Liver (tissue), 9 donors: ENCODE data around the gene MNAT1. TPM values are rescaled to one million over a fixed set of nuclear protein-coding genes. Genes with fewer than 3 reads are reported as not detected.
"Not testable (repeated sequence)": the region's sequence is repeated elsewhere in the genome, so short reads cannot be mapped to it uniquely, and the experiment has no call there.

Experiments used
- DNase-seq: peaks from one replicate; pipeline ENCODE4 v3.0.0-alpha.2; 2017; ENCODE audit warnings: low spot score
- H3K27ac ChIP-seq, 2 donors: one replicate each; pipeline ENCODE4 v1.7.0; 2013; ENCODE audit warnings: inconsistent platforms in 2 of 2, low read length in 2 of 2, control low read depth in 1 of 2, low read depth in 1 of 2, mild to moderate bottlenecking in 1 of 2
- H3K27me3 ChIP-seq, 4 donors: one replicate each; pipeline versions ENCODE4 v1.6.1 to v1.7.0; 2013; ENCODE audit warnings: low read length in 3 of 4, inconsistent platforms in 1 of 4, mild to moderate bottlenecking in 1 of 4, moderate library complexity in 1 of 4; ENCODE audit not compliant: control insufficient read depth in 4 of 4, insufficient read depth in 4 of 4
- H3K36me3 ChIP-seq, 4 donors: one replicate each; pipeline versions ENCODE4 v1.6.1 to v1.7.0; 2013; ENCODE audit warnings: low read length in 3 of 4, mild to moderate bottlenecking in 3 of 4, low read depth in 1 of 4, moderate library complexity in 1 of 4; ENCODE audit not compliant: control insufficient read depth in 4 of 4, insufficient read depth in 3 of 4
- H3K4me1 ChIP-seq, 4 donors: one replicate each; pipeline versions ENCODE4 v1.6.1 to v1.7.0; 2013; ENCODE audit warnings: low read length in 3 of 4, mild to moderate bottlenecking in 3 of 4, moderate library complexity in 1 of 4; ENCODE audit not compliant: control insufficient read depth in 4 of 4, insufficient read depth in 4 of 4
- H3K4me3 ChIP-seq, 3 donors: one replicate each; pipeline versions ENCODE4 v1.6.1 to v1.7.0; 2013; ENCODE audit warnings: low read length in 3 of 3, control low read depth in 1 of 3, low read depth in 1 of 3, mild to moderate bottlenecking in 1 of 3
- H3K9ac ChIP-seq, 2 donors: one replicate each; pipeline ENCODE4 v1.7.0; 2013; ENCODE audit warnings: low read length in 2 of 2, mild to moderate bottlenecking in 2 of 2, moderate library complexity in 2 of 2, control low read depth in 1 of 2, low read depth in 1 of 2
- H3K9me3 ChIP-seq, 4 donors: one replicate each; pipeline versions ENCODE4 v1.6.1 to v1.7.0; 2013; ENCODE audit warnings: low read length in 3 of 4; ENCODE audit not compliant: control insufficient read depth in 4 of 4
- EGR1 ChIP-seq, 2 donors: IDR thresholded peaks; 2 replicates each; pipeline ENCODE4 v1.6.1; 2016 to 2018; ENCODE audit warnings: antibody characterized with exemption in 2 of 2, low read depth in 2 of 2
- FOXA1 ChIP-seq: IDR thresholded peaks from 2 replicates; pipeline ENCODE4 v1.6.1; 2016; ENCODE audit warnings: antibody characterized with exemption
- FOXA2 ChIP-seq: IDR thresholded peaks from 2 replicates; pipeline ENCODE4 v1.6.1; 2016; ENCODE audit warnings: antibody characterized with exemption
- HNF4G ChIP-seq: IDR thresholded peaks from 2 replicates; pipeline ENCODE4 v1.6.1; 2016; ENCODE audit warnings: antibody characterized with exemption
- JUND ChIP-seq, 2 donors: IDR thresholded peaks; 2 replicates each; pipeline ENCODE4 v1.6.1; 2016; ENCODE audit warnings: antibody characterized with exemption in 2 of 2
- NR2F2 ChIP-seq: IDR thresholded peaks from 2 replicates; pipeline ENCODE4 v1.6.1; 2016; ENCODE audit warnings: antibody characterized with exemption
- RAD21 ChIP-seq, 2 donors: IDR thresholded peaks; 2 replicates each; pipeline ENCODE4 v1.6.1; 2016; ENCODE audit warnings: antibody characterized with exemption in 2 of 2, mild to moderate bottlenecking in 2 of 2
- RXRA ChIP-seq, 2 donors: IDR thresholded peaks; 2 replicates each; pipeline ENCODE4 v1.6.1; 2017 to 2018; ENCODE audit warnings: antibody characterized with exemption in 2 of 2, mild to moderate bottlenecking in 1 of 2
- SP1 ChIP-seq: IDR thresholded peaks from 2 replicates; pipeline ENCODE4 v1.6.1; 2018; ENCODE audit warnings: antibody characterized with exemption, mild to moderate bottlenecking
- TAF1 ChIP-seq: conservative IDR thresholded peaks from 2 replicates; pipeline ENCODE4 v1.6.1; 2016; ENCODE audit warnings: antibody characterized with exemption, mild to moderate bottlenecking
- YY1 ChIP-seq: IDR thresholded peaks from 2 replicates; pipeline ENCODE4 v1.6.1; 2016; ENCODE audit warnings: antibody characterized with exemption, mild to moderate bottlenecking
- WGBS: extraction: QIAGEN DNeasy Blood & Tissue Kit; methylation state at CpG from one replicate; pipeline ENCODE4 v1.1.7; 2013; 5-methylcytosine and 5-hydroxymethylcytosine counted together
- polyA plus RNA-seq, 2 donors: library from polyadenylated mRNA; stranded (reverse) in 1 of 2; unstranded in 1 of 2; fragments of 200-250 nt in 1 of 2; fragments of >200 nt in 1 of 2; fragmentation: Nextera tagmentation in 1 of 2; extraction: Ambion mirVana in 1 of 2; gene quantifications; one replicate each; pipeline versions ENCODE4 v1.2.1 to v1.2.3, GENCODE V29; 2013 to 2015
- total RNA-seq, 2 donors: library from RNA; depleted of rRNA; stranded (reverse); fragments of >200 nt; gene quantifications; one replicate each; pipeline ENCODE4 v1.2.3, GENCODE V29; 2014
- TF ChIP-seq, protein P1 (sequence below): fragments of 150-350 bp; IDR thresholded peaks from 2 replicates; pipeline ENCODE4 v1.5.1; 2017; ENCODE audit warnings: improper control_type of control experiment, low read depth, low read length; ENCODE audit not compliant: missing input control
- TF ChIP-seq, protein P2 (sequence below): IDR thresholded peaks from 2 replicates; pipeline ENCODE4 v1.6.1; 2016; ENCODE audit warnings: antibody characterized with exemption, mild to moderate bottlenecking
- TF ChIP-seq, protein P3 (sequence below): IDR thresholded peaks from 2 replicates; pipeline ENCODE4 v1.6.1; 2016; ENCODE audit warnings: antibody characterized with exemption
- donor health status: healthy.
- donor health status: healthy.
- donor health status: healthy.
- donor health status: healthy.
- donor health status: healthy.

The MNAT1 gene
- total and polyA plus RNA-seq, 4 donors = 8.9 to 18.5 (median 14.6) TPM

DNA sequence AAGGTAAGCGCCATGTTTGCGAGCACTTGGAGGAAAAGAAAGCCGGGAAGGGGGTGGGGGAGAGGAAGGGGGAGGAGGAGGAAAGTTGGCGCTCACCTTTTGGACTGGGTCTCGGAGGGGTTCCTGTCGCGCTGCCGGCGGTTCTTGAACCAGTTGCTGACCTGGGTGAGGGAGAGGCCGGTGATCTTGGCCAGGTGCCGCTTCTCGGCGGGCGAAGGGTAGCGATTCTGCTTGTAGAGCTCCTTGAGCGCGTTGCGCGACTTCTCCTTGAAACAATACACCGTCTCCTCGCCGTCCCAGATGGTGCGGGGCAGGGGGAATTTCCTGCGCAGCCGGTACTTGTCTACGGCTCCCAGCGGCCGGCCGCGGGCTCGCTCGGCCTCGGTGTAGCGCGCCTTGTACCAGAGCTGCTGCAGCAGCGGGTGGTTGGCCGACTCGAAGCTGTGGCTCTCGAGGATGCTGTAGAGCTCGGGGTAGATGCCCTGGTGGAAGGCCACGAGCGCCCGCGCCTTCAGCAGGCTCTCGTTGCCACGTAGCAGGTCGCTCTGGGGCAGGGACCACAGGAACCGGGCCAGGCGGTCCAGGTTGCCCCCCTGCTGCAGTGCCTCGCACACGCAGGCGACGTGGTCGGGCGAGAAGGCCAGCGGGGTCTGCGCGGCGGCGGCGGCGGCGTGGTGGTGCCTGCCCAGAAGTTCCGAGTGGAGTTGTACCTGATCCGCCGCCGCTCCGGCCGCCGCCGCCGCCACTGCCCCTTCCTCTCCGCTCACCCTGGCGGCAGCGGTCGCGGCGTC is 11.2 kb upstream of the MNAT1 start (continued):
- TF ChIP-seq, protein P1, sequence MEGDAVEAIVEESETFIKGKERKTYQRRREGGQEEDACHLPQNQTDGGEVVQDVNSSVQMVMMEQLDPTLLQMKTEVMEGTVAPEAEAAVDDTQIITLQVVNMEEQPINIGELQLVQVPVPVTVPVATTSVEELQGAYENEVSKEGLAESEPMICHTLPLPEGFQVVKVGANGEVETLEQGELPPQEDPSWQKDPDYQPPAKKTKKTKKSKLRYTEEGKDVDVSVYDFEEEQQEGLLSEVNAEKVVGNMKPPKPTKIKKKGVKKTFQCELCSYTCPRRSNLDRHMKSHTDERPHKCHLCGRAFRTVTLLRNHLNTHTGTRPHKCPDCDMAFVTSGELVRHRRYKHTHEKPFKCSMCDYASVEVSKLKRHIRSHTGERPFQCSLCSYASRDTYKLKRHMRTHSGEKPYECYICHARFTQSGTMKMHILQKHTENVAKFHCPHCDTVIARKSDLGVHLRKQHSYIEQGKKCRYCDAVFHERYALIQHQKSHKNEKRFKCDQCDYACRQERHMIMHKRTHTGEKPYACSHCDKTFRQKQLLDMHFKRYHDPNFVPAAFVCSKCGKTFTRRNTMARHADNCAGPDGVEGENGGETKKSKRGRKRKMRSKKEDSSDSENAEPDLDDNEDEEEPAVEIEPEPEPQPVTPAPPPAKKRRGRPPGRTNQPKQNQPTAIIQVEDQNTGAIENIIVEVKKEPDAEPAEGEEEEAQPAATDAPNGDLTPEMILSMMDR = no peak
- TF ChIP-seq FOXA2 (no peak), TAF1 (no peak), RAD21 (IDR thresholded peaks at IDR 0.05) (no peak), JUND (IDR thresholded peaks at IDR 0.05) (no peak)

- peak; percentile 57 for DNase-seq
- Histone ChIP-seq H3K9ac (no peak within 1 kb of the TSS), H3K27me3 (peaks cover 0 to 2% (median 0%) of the 10 kb centered on the region in 4 donors), H3K36me3 (no peaks in the 10 kb centered on the region), H3K4me1 (peaks cover 12 to 28% (median 20%) of the 10 kb centered on the region in 4 donors), H3K27ac (no peak within 1 kb of the TSS), H3K4me3 (peak within 1 kb of the TSS; percentile 76 to 85 (median 79)), H3K9me3 (no peaks in the 10 kb centered on the region)
- peak in 1 of 2 donors; percentile 16 for TF ChIP-seq RAD21 (IDR thresholded peaks at IDR 0.05)
- TF ChIP-seq NR2F2 = no peak
- WGBS = 7% methylated on average over 36 of the region's 36 CpGs
Observed at GRCh38 chr14:60723907-60724618, 10.5 kb upstream of the MNAT1 start, which contains the start of gene SIX4. Gene SIX4 (minus strand): TSS chr14:60724351. CDS start chr14:60724074, 277 bp downstream.

GRCh38 chr14:60731291-60731690 is 3.3 kb upstream of the MNAT1 start:
- H3K9me3 ChIP-seq, H3K27ac ChIP-seq, H3K36me3 ChIP-seq, H3K27me3 ChIP-seq, H3K9ac ChIP-seq, DNase-seq, H3K4me3 ChIP-seq: not testable (repeated sequence)
- H3K4me1 ChIP-seq = peaks cover 4 to 11% (median 8%) of the 10 kb centered on the region in 4 donors
- 91% methylated on average over 5 of the region's 5 CpGs for WGBS

DNA sequence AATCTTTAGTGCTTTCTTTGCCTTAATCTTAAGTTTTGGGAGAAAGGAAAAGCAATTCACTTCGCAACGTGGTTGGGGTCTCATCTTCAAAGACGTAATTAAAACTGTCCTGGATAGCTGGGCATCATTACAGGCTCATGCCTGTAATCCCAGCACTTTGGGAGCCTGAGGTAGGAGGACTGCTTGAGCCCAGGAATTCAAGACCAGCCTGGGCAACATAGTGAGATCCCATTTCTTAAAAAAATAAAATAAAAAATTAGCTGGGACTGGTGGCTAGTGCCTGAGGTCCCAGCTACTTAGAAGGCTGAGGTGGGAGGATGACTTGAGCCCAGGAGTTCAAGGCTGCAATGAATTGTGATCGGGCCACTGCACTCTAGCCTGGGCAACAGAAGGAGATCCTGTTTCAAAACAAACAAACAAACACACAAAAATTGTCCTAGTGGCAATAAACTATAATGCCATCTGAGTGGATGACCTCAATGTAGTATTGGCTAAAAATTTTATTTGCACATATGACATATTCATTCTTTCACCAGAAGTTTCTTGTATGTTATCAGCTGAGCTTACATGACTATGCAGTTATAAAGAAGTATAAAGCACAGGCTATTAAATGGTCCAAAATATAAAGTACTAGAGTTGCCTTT is 1.6 kb upstream of the MNAT1 start:
- peaks cover 4 to 15% (median 11%) of the 10 kb centered on the region in 4 donors for H3K4me1 ChIP-seq
- no peak for DNase-seq
- no peaks in the 10 kb centered on the region for H3K27me3 ChIP-seq
- WGBS = 70% methylated on average over 4 of the region's 4 CpGs
- H3K27ac ChIP-seq = no peak overlapping the region
- H3K36me3 ChIP-seq = no peaks in the 10 kb centered on the region
- H3K9me3 ChIP-seq = no peaks in the 10 kb centered on the region
- H3K9ac ChIP-seq = no peak overlapping the region
- no peak overlapping the region for H3K4me3 ChIP-seq
- TF ChIP-seq TAF1 = no peak
- TF ChIP-seq RXRA (IDR thresholded peaks at IDR 0.05) = no peak
- no peak for TF ChIP-seq FOXA2
- TF ChIP-seq, protein P1 = no peak
- TF ChIP-seq, protein P2, sequence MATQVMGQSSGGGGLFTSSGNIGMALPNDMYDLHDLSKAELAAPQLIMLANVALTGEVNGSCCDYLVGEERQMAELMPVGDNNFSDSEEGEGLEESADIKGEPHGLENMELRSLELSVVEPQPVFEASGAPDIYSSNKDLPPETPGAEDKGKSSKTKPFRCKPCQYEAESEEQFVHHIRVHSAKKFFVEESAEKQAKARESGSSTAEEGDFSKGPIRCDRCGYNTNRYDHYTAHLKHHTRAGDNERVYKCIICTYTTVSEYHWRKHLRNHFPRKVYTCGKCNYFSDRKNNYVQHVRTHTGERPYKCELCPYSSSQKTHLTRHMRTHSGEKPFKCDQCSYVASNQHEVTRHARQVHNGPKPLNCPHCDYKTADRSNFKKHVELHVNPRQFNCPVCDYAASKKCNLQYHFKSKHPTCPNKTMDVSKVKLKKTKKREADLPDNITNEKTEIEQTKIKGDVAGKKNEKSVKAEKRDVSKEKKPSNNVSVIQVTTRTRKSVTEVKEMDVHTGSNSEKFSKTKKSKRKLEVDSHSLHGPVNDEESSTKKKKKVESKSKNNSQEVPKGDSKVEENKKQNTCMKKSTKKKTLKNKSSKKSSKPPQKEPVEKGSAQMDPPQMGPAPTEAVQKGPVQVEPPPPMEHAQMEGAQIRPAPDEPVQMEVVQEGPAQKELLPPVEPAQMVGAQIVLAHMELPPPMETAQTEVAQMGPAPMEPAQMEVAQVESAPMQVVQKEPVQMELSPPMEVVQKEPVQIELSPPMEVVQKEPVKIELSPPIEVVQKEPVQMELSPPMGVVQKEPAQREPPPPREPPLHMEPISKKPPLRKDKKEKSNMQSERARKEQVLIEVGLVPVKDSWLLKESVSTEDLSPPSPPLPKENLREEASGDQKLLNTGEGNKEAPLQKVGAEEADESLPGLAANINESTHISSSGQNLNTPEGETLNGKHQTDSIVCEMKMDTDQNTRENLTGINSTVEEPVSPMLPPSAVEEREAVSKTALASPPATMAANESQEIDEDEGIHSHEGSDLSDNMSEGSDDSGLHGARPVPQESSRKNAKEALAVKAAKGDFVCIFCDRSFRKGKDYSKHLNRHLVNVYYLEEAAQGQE = no peak
- no peak for TF ChIP-seq EGR1 (IDR thresholded peaks at IDR 0.05; ENCODE audit: low read depth in 2 of 2)
- no peak for TF ChIP-seq NR2F2
- TF ChIP-seq YY1 = no peak
- TF ChIP-seq RAD21 (IDR thresholded peaks at IDR 0.05) = no peak
- TF ChIP-seq FOXA1 = no peak
- no peak for TF ChIP-seq SP1
- TF ChIP-seq HNF4G = no peak
- TF ChIP-seq JUND (IDR thresholded peaks at IDR 0.05) = no peak
- TF ChIP-seq, protein P3, sequence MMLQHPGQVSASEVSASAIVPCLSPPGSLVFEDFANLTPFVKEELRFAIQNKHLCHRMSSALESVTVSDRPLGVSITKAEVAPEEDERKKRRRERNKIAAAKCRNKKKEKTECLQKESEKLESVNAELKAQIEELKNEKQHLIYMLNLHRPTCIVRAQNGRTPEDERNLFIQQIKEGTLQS = no peak
